ENCODE data around the gene EDIL3. TPM values are rescaled to one million over a fixed set of nuclear protein-coding genes. Genes with fewer than 3 reads are reported as not detected.

The EDIL3 gene
- total and polyA plus RNA-seq, 2 donors (not counting 1 experiment from before 2014, with no cell fraction given): 12.1 to 149 TPM

DNA sequence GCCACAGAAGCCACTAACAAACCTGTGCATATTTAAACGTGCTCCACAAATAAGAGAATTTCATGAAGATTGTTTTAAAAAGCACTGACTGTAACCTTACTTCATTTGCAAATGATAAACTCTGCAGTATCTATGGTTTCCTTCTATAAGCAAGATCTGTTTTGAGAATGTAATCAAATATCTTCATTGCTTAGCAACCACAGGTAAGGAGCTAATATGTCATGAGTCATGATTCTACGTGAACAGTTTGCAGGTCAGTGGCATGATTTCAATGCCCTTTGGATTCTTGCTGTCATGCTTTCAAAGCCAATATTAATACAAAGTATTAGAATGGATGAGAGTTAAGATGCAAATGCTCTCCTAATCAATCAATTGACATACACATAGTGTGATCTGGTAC lies 325.0 kb downstream of the EDIL3 start:
- Histone ChIP-seq H3K4me1 (ENCODE audit: control insufficient read depth, extremely low read depth, insufficient read depth, low read length) (no peaks in the 10 kb centered on the region), H2AFZ (ENCODE audit: low read length) (no peak overlapping the region), H4K20me1 (ENCODE audit: control insufficient read depth, extremely low read depth, insufficient read depth, low read length) (no peaks in the 10 kb centered on the region), H3K4me2 (ENCODE audit: extremely low read depth, insufficient read depth, low read length) (no peak overlapping the region), H3K27me3 (ENCODE audit: control insufficient read depth, insufficient read depth, low read length) (no peaks in the 10 kb centered on the region), H3K27ac (ENCODE audit: insufficient read depth, low read length) (no peak overlapping the region), H3K4me3 (replicated peaks in 1 of 4; ENCODE audit: control extremely low read depth in 1 of 4, insufficient read depth in 1 of 4, low read depth in 3 of 4, low read length in 4 of 4) (no peak overlapping the region), H3K36me3 (ENCODE audit: control insufficient read depth, insufficient read depth, low read length) (no peaks in the 10 kb centered on the region), H3K79me2 (ENCODE audit: control insufficient read depth, insufficient read depth, low read length) (no peaks in the 10 kb centered on the region), H3K9ac (ENCODE audit: insufficient read depth, low read length) (no peak overlapping the region), H3K9me3 (ENCODE audit: control insufficient read depth, insufficient read depth, low read depth, low read length) (no peaks in the 10 kb centered on the region)
- TF ChIP-seq EZH2 (IDR thresholded peaks at IDR 0.05; ENCODE audit: low read length, missing control alignments): no peak
- TF ChIP-seq, protein P1, sequence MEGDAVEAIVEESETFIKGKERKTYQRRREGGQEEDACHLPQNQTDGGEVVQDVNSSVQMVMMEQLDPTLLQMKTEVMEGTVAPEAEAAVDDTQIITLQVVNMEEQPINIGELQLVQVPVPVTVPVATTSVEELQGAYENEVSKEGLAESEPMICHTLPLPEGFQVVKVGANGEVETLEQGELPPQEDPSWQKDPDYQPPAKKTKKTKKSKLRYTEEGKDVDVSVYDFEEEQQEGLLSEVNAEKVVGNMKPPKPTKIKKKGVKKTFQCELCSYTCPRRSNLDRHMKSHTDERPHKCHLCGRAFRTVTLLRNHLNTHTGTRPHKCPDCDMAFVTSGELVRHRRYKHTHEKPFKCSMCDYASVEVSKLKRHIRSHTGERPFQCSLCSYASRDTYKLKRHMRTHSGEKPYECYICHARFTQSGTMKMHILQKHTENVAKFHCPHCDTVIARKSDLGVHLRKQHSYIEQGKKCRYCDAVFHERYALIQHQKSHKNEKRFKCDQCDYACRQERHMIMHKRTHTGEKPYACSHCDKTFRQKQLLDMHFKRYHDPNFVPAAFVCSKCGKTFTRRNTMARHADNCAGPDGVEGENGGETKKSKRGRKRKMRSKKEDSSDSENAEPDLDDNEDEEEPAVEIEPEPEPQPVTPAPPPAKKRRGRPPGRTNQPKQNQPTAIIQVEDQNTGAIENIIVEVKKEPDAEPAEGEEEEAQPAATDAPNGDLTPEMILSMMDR (conservative IDR thresholded peaks at IDR 0.05 in 1 of 2, IDR thresholded peaks at IDR 0.05 in 1 of 2; ENCODE audit: low read depth in 1 of 2, low read length in 2 of 2): no peak
- no peak for DNase-seq (ENCODE audit: low read depth in 2 of 2)

DNA sequence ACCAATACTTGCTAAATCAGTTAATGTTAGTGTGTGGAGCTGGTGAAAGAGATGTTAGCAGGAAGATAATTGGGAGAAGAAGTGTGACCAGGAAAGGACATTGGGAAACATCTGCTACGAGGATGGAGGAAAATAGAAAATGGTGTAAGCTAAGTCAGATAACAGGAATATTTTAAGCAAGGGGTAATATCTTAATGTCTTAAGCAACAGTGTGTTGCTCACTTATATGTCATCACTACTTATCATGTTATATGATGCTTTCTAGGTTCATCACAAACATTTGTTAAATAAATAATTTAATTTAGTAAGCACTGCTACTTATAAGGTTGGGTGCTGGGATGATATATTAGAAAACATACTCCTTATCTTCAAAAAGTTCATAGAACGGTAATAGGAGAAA lies 326.1 kb downstream of the EDIL3 start:
- H3K9ac ChIP-seq (ENCODE audit: insufficient read depth, low read length): no peak overlapping the region
- H3K79me2 ChIP-seq (ENCODE audit: control insufficient read depth, insufficient read depth, low read length): no peaks in the 10 kb centered on the region
- TF ChIP-seq, protein P1 (conservative IDR thresholded peaks at IDR 0.05 in 1 of 2, IDR thresholded peaks at IDR 0.05 in 1 of 2; ENCODE audit: low read depth in 1 of 2, low read length in 2 of 2): no peak
- no peak for TF ChIP-seq EZH2 (IDR thresholded peaks at IDR 0.05; ENCODE audit: low read length, missing control alignments)
- H3K4me2 ChIP-seq (ENCODE audit: extremely low read depth, insufficient read depth, low read length): no peak overlapping the region
- H3K27ac ChIP-seq (ENCODE audit: insufficient read depth, low read length): no peak overlapping the region
- H3K27me3 ChIP-seq (ENCODE audit: control insufficient read depth, insufficient read depth, low read length): no peaks in the 10 kb centered on the region
- H3K4me3 ChIP-seq (replicated peaks in 1 of 4; ENCODE audit: control extremely low read depth in 1 of 4, insufficient read depth in 1 of 4, low read depth in 3 of 4, low read length in 4 of 4): no peak overlapping the region
- no peaks in the 10 kb centered on the region for H4K20me1 ChIP-seq (ENCODE audit: control insufficient read depth, extremely low read depth, insufficient read depth, low read length)
- no peak overlapping the region for H2AFZ ChIP-seq (ENCODE audit: low read length)
- H3K9me3 ChIP-seq (ENCODE audit: control insufficient read depth, insufficient read depth, low read depth, low read length): no peaks in the 10 kb centered on the region
- DNase-seq (ENCODE audit: low read depth in 2 of 2): no peak
- no peaks in the 10 kb centered on the region for H3K36me3 ChIP-seq (ENCODE audit: control insufficient read depth, insufficient read depth, low read length)
- H3K4me1 ChIP-seq (ENCODE audit: control insufficient read depth, extremely low read depth, insufficient read depth, low read length): no peaks in the 10 kb centered on the region

DNA sequence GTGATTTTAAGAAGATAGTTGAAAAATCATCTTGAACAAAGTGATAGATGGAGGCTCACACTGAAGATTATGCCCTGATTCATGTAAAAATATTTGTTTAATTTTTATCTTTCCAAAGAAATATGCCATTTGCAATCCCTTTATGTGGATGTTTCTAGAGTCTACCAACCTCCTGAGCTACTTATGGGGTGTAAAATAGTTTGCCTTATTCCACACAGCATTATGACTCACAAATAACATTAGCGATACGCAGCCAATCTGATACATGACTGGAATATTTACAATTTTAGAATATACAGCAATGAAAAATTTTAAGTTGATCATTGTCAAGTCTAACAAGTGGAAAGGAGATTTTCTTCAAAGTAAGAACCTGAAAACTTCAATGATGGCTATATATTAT lies 327.5 kb downstream of the EDIL3 start:
- no peaks in the 10 kb centered on the region for H3K4me1 ChIP-seq (ENCODE audit: control insufficient read depth, extremely low read depth, insufficient read depth, low read length)
- peak in 1 of 2 donors; percentile 21 for DNase-seq (ENCODE audit: low read depth in 2 of 2)
- H3K27ac ChIP-seq (ENCODE audit: insufficient read depth, low read length): no peak overlapping the region
- no peak for TF ChIP-seq EZH2 (IDR thresholded peaks at IDR 0.05; ENCODE audit: low read length, missing control alignments)
- TF ChIP-seq, protein P1 (conservative IDR thresholded peaks at IDR 0.05 in 1 of 2, IDR thresholded peaks at IDR 0.05 in 1 of 2; ENCODE audit: low read depth in 1 of 2, low read length in 2 of 2): no peak
- H3K79me2 ChIP-seq (ENCODE audit: control insufficient read depth, insufficient read depth, low read length): no peaks in the 10 kb centered on the region
- H3K4me3 ChIP-seq (replicated peaks in 1 of 4; ENCODE audit: control extremely low read depth in 1 of 4, insufficient read depth in 1 of 4, low read depth in 3 of 4, low read length in 4 of 4): no peak overlapping the region
- H3K9me3 ChIP-seq (ENCODE audit: control insufficient read depth, insufficient read depth, low read depth, low read length): no peaks in the 10 kb centered on the region
- H3K36me3 ChIP-seq (ENCODE audit: control insufficient read depth, insufficient read depth, low read length): no peaks in the 10 kb centered on the region
- H3K9ac ChIP-seq (ENCODE audit: insufficient read depth, low read length): no peak overlapping the region
- no peaks in the 10 kb centered on the region for H4K20me1 ChIP-seq (ENCODE audit: control insufficient read depth, extremely low read depth, insufficient read depth, low read length)
- H3K4me2 ChIP-seq (ENCODE audit: extremely low read depth, insufficient read depth, low read length): no peak overlapping the region
- no peak overlapping the region for H2AFZ ChIP-seq (ENCODE audit: low read length)
- no peaks in the 10 kb centered on the region for H3K27me3 ChIP-seq (ENCODE audit: control insufficient read depth, insufficient read depth, low read length)

Data from fibroblast of lung (primary cell).